Fibroblast of the aortic adventitia (primary cell): ENCODE measurements around the gene PRSS57. TPM values are rescaled to one million over a fixed set of nuclear protein-coding genes. Genes with fewer than 3 reads are reported as not detected.

Experiments used
- DNase-seq: peaks from one replicate; pipeline ENCODE4 v3.0.0-alpha.2; 2010; ENCODE audit warnings: low read depth
- H3K4me3 ChIP-seq: 2 replicates; pipeline ENCODE4 v1.5.1; 2011; ENCODE audit warnings: low read depth, mild to moderate bottlenecking, control low read depth, low read length, moderate library complexity
- total RNA-seq: library from RNA; depleted of rRNA; stranded (reverse); fragments of >200 nt; gene quantifications from 2 replicates; pipeline ENCODE4 v1.2.3, GENCODE V29; 2012; ENCODE audit warnings: low replicate concordance
- TF ChIP-seq, protein P1 (sequence below): IDR thresholded peaks from 2 replicates; pipeline ENCODE4 v1.5.1; 2011; ENCODE audit warnings: mild to moderate bottlenecking, low read length, control low read depth, inconsistent platforms; ENCODE audit not compliant: insufficient read depth

The PRSS57 gene
- total RNA-seq, 1 donor, result not detected

DNA sequence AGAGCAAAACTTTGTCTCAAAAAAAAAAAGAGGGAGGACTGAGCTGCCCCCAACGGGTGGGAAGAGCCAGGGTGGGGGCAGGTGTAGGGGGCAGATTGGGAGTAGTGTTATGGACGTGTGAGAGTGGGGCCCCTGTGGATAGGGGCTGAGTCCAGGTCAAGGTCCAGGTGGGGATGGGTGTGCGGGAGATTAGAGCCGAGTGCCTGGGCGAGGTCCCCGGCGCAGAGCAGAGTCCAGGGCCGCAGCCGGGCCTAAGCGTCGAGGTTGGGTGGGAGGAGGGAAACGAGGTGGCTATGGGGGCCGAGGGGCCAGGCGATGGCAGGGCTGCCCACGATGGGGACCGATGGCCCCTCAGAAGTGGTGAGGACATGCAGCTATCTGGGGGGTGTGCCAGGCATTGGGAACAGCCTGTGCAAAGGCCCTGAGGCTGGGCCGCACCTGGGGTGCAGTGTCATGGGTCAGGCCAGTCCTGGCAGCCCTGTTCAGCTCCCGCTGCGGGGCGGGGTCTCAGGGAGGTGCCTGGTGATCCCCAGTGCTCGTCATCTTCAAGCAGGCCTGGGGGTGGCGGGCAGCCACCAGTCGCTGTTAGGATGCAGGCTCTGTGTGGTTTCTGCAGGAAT lies 43.4 kb upstream of the PRSS57 start:
- H3K4me3 ChIP-seq, result no peak overlapping the region
- DNase-seq, result no peak
- TF ChIP-seq, protein P1, sequence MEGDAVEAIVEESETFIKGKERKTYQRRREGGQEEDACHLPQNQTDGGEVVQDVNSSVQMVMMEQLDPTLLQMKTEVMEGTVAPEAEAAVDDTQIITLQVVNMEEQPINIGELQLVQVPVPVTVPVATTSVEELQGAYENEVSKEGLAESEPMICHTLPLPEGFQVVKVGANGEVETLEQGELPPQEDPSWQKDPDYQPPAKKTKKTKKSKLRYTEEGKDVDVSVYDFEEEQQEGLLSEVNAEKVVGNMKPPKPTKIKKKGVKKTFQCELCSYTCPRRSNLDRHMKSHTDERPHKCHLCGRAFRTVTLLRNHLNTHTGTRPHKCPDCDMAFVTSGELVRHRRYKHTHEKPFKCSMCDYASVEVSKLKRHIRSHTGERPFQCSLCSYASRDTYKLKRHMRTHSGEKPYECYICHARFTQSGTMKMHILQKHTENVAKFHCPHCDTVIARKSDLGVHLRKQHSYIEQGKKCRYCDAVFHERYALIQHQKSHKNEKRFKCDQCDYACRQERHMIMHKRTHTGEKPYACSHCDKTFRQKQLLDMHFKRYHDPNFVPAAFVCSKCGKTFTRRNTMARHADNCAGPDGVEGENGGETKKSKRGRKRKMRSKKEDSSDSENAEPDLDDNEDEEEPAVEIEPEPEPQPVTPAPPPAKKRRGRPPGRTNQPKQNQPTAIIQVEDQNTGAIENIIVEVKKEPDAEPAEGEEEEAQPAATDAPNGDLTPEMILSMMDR, result no peak

DNA sequence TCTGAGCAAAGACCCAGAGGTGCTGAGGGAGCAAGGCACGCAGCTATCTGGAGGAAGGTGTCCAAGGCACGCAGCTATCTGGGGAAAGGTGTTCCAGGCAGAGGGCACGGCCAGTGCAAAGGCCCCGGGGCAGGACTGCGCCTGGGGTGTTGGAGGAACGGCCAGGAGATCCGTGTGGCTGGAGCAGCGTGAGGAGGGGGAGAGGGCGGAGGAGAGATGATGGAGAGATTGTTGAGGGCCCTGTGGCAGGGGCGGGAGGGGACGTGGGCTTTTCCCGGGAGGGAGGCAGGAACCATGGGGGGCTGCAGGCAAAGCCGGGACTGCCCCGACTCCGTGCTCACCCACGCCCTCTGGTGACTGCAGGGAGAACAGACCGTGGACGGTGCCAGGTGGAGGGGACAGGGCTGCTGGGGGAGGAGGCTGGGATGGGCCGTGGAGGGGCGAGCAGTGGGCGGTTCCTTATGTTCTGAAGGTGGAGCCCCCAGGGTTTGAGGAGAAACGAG lies 42.4 kb upstream of the PRSS57 start:
- no peak for DNase-seq
- TF ChIP-seq, protein P1, result peak; percentile 70

DNA sequence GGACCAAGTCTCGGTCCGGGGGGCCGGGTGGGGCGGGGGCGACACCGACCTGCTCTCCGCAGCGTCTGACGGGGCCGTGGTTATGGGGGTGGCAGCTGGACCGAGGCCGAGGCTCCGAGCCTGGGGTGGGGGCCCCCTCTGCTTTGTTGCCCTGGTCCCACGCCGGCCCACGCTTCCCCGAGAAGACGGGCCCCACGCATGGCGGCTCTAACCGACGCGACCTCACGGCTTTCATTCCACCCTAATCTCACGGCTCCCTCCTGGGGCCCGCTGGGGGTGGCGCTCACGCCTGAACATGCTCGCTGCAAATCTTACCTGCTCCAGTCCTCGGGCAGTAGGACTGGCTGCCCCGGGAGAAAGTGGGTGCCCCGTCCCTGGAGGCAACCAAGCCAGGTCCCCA lies 40.9 kb upstream of the PRSS57 start:
- no peak for DNase-seq
- TF ChIP-seq, protein P1, result no peak
- H3K4me3 ChIP-seq, result no peak overlapping the region

More for the DNA sequence above, 42.4 kb upstream of the PRSS57 start:
- no peak overlapping the region for H3K4me3 ChIP-seq

DNA sequence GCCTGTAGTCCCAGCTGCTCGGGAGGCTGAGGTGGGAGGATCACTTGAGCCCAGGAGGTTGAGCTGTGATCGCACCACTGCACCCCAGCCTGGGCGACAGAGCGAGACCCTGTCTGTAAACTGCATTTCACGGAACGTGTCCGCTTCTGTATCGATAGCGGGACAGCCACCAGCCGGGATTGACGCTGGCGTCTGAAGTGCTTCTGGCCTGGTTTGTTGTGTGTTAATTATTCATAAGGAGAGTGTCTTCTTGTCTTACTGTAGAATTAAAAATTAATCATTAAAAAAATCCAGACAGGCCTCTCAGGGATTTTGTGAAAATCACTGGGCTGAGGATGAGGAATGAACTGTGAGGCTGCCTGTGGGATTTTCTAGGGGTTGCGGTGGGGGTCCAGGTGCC lies 39.5 kb upstream of the PRSS57 start:
- TF ChIP-seq, protein P1, result no peak
- H3K4me3 ChIP-seq, result no peak overlapping the region
- DNase-seq, result no peak

DNA sequence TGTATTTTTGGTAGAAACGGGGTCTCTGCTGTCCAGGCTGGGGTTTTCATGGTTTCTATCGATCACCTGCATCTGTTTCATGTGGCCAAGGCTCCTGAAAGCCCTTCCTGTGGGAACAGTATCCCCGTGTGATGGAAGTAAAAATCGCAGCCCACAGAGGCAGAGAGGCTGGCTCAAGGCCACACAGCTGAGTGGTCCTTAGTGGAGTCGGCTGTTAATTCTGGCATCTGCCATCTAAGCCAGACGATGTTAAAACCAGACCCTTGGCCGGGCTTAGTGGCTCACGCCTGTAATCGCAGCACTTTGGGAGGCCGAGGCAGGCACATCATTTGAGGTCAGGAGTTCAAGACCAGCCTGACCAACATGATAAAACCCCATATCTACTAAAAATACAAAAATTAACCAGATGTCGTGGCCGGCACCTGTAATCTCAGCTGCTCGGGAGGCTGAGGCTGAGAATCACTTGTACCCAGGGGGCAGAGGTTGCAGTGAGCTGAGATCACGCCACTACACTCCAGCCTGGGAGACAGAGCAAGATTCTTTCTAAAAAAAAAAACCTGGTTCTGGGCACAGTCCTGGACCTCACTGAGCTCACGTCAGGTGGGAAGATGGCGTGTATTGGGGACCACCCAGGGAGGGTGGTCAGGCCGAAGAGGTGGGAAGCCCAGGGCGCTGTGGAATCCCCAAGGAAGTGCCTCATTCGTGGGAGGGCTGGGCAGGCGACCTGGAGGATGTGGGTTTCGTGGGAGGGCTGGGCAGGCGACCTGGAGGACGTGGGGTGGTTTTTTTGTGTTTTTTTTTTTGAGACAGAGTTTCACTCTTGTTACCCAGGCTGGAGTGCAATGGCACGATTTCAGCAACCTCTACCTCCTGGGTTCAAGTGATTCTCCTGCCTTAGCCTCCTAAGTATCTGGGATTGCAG lies 37.2 kb upstream of the PRSS57 start:
- no peak overlapping the region for H3K4me3 ChIP-seq
- TF ChIP-seq, protein P1, result no peak
- no peak for DNase-seq

DNA sequence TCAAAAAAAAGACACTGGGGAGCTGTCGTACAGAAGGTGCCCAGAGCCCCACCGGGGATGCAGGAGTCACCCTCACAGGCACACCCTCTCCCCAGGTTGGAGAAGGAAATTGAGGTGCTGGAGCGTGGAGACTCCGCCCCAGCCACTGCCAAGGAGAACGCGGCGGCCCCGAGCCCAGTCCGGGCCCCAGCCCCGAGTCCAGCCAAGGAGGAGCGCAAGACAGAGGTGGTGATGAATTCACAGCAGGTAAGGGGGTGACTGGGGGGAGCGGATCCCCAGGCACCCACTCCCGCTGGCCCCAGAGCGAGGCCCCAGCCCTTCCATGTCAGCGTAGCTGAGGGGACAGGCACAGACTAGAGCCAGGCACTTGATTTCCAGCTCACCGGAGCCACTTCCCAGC lies 35.7 kb upstream of the PRSS57 start:
- DNase-seq, result no peak
- TF ChIP-seq, protein P1, result no peak
- H3K4me3 ChIP-seq, result no peak overlapping the region
